Karpas-422 (cell line): ENCODE data around the gene ZNF157. TPM values are rescaled to one million over a fixed set of nuclear protein-coding genes. Genes with fewer than 3 reads are reported as not detected.
"Not testable (repeated sequence)": the region's sequence is repeated elsewhere in the genome, so short reads cannot be mapped to it uniquely, and the experiment has no call there.

Experiments used
- DNase-seq: peaks from one replicate; pipeline ENCODE4 v3.0.0-alpha.2; 2015
- H2AFZ ChIP-seq: fragments of 200-600 bp; sonication (generic); 2 replicates; pipeline ENCODE4 v1.6.1; 2014; ENCODE audit warnings: antibody characterized with exemption, low read length, mixed read lengths
- H3K27ac ChIP-seq: fragments of 200-600 bp; sonication (generic); 2 replicates; pipeline ENCODE4 v1.5.1; 2014; ENCODE audit warnings: mild to moderate bottlenecking, low read length, moderate library complexity
- H3K27me3 ChIP-seq: fragments of 200-600 bp; sonication (generic); 2 replicates; pipeline ENCODE4 v1.6.1; 2014; ENCODE audit warnings: low read length, mixed read lengths
- H3K36me3 ChIP-seq: fragments of 200-600 bp; sonication (generic); 2 replicates; pipeline ENCODE4 v1.6.1; 2014; ENCODE audit warnings: low read length, mixed read lengths; ENCODE audit not compliant: insufficient read depth
- H3K4me1 ChIP-seq: fragments of 200-600 bp; sonication (generic); 2 replicates; pipeline ENCODE4 v1.6.1; 2014; ENCODE audit warnings: mild to moderate bottlenecking, low read length, mixed read lengths
- H3K4me2 ChIP-seq: fragments of 200-600 bp; sonication (generic); 2 replicates; pipeline ENCODE4 v1.6.1; 2014; ENCODE audit warnings: low read length, low read depth, mild to moderate bottlenecking; ENCODE audit not compliant: poor library complexity, severe bottlenecking
- H3K4me3 ChIP-seq: fragments of 200-600 bp; sonication (generic); 2 replicates; pipeline ENCODE4 v1.5.1; 2014; ENCODE audit warnings: mild to moderate bottlenecking, antibody characterized with exemption, low read length, mixed read lengths
- H3K79me2 ChIP-seq: fragments of 200-600 bp; sonication (generic); 2 replicates; pipeline ENCODE4 v1.6.1; 2014; ENCODE audit warnings: mild to moderate bottlenecking, low read length, mixed read lengths
- H3K9ac ChIP-seq: fragments of 200-600 bp; sonication (generic); 2 replicates; pipeline ENCODE4 v1.6.0; 2014; ENCODE audit warnings: low read length
- H3K9me2 ChIP-seq: fragments of 200-600 bp; sonication (generic), shearing (Covaris generic); replicated peaks from 2 replicates; pipeline ENCODE4 v1.6.0; 2014; ENCODE audit warnings: mild to moderate bottlenecking, low read length, moderate library complexity; ENCODE audit not compliant: insufficient read depth
- H3K9me3 ChIP-seq: fragments of 300-700, 200-600 bp; sonication (generic); 2 replicates; pipeline ENCODE4 v1.6.1; 2014; ENCODE audit warnings: low read length, mixed read lengths
- H4K20me1 ChIP-seq: fragments of 200-600 bp; sonication (generic); 2 replicates; pipeline ENCODE4 v1.6.1; 2014; ENCODE audit warnings: mild to moderate bottlenecking, antibody characterized with exemption, low read length, low read depth; ENCODE audit not compliant: insufficient read depth
- total RNA-seq: library from RNA; depleted of rRNA; stranded (reverse); fragments of >200 nt; shearing (Covaris generic); gene quantifications from 2 replicates; pipeline ENCODE4 v1.2.3, GENCODE V29; 2014; ENCODE audit warnings: low replicate concordance

Gene ZNF157
- total RNA-seq, 1 experiment from 2014 or later = 0.52 TPM

DNA sequence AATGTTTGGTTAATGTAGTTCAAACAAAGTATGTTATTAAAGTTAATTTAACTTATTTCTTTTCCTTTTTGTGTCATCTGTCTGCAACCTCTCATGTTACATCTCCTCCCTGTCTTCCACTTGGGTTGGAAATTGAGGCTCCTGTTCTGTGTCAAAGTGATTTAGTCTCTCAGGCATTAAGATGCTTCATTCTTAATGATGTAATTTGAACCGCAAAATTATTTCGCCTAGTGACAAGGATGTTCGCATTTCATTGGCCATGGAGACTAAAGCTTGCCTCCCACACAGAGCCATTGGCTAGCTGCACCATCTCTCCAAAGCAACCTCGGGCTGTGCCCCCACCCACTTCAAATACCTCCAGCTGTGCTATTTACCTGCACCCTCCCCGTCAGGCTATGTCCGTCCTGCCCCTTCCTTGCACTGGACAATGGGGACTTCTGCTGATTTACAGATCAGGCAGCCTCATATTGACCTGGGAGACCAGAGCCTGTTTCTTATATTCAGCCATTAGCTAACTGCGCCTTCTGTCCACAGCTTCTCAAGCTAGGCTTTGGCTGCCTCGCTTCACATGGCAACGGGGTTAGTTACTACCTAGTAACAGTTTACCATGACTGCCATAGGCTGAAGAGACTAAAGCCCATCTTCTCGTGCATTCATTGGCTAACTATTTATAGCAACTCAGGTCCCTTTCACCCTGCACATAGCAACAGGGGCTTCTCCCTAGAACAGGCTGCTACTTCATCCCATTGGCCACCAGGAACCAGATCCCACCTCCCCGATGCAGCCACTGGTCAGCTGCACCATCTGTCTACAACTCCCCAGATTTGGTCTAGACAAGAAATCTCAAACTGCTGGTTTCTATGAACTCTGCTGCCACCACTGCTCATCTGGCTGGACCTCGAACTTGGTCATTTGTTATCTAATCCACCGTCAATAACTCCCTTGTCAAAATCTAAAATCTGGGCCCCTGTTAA is 8.6 kb upstream of the ZNF157 start:
- Histone ChIP-seq H3K9me3 (no peaks in the 10 kb centered on the region), H3K4me2 (peak overlapping the region; percentile 64), H4K20me1 (no peaks in the 10 kb centered on the region), H3K36me3 (no peaks in the 10 kb centered on the region), H3K9me2 (no peaks in the 10 kb centered on the region), H3K79me2 (no peaks in the 10 kb centered on the region), H3K4me3 (peak overlapping the region; percentile 60; the same call in 1 of the 2 replicates), H2AFZ (no peak overlapping the region), H3K27ac (peak overlapping the region; percentile 86), H3K27me3 (no peaks in the 10 kb centered on the region), H3K9ac (peak overlapping the region; percentile 66), H3K4me1 (peaks cover 25% of the 10 kb centered on the region)
- peak; percentile 95 for DNase-seq

DNA sequence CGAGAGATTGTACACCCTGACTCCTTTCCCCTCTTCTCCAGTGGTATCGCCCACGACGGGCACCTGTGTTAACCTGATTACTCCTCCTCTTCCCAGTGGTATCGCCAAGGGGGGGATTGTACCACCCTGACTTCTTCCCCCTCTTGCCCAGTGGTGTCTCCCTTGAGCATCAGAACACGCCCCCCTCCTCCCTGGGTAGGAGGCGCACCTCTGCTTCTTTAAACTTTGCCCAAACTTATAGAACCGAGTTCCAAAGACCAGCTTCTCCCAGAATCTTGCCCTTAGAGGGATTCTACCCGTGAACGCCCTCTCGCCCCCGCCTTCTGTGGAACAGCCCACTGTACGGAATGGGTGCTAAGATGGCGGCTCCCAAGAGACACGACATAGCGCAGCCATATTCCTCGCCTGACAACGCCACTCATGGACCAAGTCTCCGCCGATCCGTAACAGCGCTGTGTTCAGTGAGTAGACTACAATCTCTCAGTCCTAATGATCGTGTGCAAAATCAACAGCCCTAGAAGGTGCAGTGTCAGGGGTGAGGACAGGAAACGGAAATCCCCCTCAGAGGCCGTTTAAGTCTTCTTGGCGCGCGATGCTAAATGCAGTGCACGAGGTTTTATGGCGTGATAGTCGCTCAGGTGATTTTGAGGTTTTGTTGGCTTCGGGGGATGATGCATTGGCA is 4.2 kb upstream of the ZNF157 start:
- Histone ChIP-seq H2AFZ (peak overlapping the region; percentile 65; the same call in 1 of the 2 replicates), H3K9ac (peak overlapping the region; percentile 65), H3K4me2 (peak overlapping the region; percentile 60)

DNA sequence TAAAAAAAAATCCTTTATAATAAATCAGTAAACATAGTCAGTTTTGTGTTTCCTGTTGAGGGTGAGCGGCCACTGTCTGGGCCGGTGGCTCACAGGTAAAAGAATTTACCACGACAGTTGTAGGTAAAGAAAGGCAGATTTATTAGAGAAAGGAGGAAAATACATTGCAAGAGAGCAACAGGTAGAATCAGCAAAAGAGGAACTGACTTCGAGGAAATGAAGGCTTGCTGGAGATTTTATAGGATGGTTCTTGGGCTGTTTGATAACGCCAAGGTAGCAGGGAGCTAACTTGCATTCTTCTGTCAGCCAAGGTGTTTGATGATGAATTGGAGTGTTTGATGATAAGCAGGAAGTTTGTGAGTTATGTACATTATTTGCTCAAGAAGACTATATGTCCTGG is 2.8 kb downstream of the ZNF157 start:
- Histone ChIP-seq H3K9me2 (no peaks in the 10 kb centered on the region), H3K9ac (no peak overlapping the region), H3K79me2 (no peaks in the 10 kb centered on the region), H3K4me2 (no peak overlapping the region), H3K27ac (no peak overlapping the region), H3K9me3 (no peaks in the 10 kb centered on the region), H4K20me1 (no peaks in the 10 kb centered on the region), H3K4me1 (no peaks in the 10 kb centered on the region), H2AFZ (no peak overlapping the region), H3K4me3 (no peak overlapping the region), H3K27me3 (no peaks in the 10 kb centered on the region), H3K36me3 (no peaks in the 10 kb centered on the region)
- no peak for DNase-seq

More for the DNA sequence above, 4.2 kb upstream of the ZNF157 start:
- H3K36me3 ChIP-seq = no peaks in the 10 kb centered on the region
- DNase-seq = peak; percentile 92
- H3K9me2 ChIP-seq = no peaks in the 10 kb centered on the region
- peak overlapping the region; percentile 42; the same call in 1 of the 2 replicates for H3K27ac ChIP-seq
- H3K4me1 ChIP-seq = peaks cover 19% of the 10 kb centered on the region
- no peaks in the 10 kb centered on the region for H3K9me3 ChIP-seq
- H3K79me2 ChIP-seq = no peaks in the 10 kb centered on the region
- H4K20me1 ChIP-seq = no peaks in the 10 kb centered on the region
- H3K4me3 ChIP-seq = peak overlapping the region; percentile 62
- no peaks in the 10 kb centered on the region for H3K27me3 ChIP-seq

DNA sequence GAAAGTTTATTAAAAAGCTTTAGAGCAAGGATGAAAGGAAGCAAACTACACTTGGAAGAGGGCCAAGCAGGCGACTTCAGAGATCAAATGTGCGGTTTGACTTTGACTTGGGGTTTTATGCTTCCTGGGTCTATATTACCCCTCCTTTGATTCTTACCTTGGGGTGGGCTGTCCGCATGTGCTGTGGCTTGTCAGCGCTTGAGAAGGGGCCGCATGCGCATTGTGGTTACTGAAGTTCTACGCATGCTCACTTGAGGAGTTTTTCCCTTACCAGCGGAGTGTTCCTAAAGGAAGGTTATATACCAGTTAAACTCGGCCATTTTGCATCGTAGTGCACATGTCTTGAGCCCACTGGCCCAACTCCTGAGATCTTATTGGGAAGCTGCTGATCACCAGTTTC is 9.9 kb downstream of the ZNF157 start:
- Histone ChIP-seq H3K4me1 (0 out of 2 replicates have a peak, but pooled peaks cover 3% of the 10 kb centered on the region), H3K9me2 (no peaks in the 10 kb centered on the region), H4K20me1 (no peaks in the 10 kb centered on the region), H3K4me2 (no peak overlapping the region), H3K27ac (no peak overlapping the region), H3K9me3 (no peaks in the 10 kb centered on the region), H2AFZ (no peak overlapping the region), H3K79me2 (no peaks in the 10 kb centered on the region), H3K27me3 (no peaks in the 10 kb centered on the region), H3K36me3 (no peaks in the 10 kb centered on the region), H3K4me3 (no peak overlapping the region), H3K9ac (no peak overlapping the region)
- DNase-seq = no peak

DNA sequence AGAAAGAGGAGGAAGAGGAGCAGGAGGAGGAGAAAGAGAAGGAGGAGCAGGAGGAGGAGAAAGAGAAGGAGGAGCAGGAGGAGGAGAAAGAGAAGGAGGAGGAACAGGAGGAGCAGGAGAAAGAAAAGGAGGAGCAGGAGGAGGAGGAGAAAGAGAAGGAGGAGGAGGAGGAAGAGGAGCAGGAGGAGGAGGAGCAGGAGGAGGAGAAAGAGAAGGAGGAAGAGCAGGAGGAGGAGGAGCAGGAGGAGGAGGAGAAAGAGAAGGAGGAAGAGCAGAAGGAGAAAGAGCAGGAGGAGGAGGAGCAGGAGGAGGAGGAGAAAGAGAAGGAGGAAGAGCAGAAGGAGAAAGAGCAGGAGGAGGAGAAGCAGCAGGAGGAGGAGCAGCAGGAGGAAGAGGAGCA is 10.5 kb downstream of the ZNF157 start:
- H3K27ac ChIP-seq, H3K36me3 ChIP-seq, H3K4me1 ChIP-seq, H3K4me2 ChIP-seq, H3K9me3 ChIP-seq, H3K9ac ChIP-seq, DNase-seq, H3K27me3 ChIP-seq, H3K4me3 ChIP-seq, H3K79me2 ChIP-seq, H2AFZ ChIP-seq, H3K9me2 ChIP-seq, H4K20me1 ChIP-seq: not testable (repeated sequence)

DNA sequence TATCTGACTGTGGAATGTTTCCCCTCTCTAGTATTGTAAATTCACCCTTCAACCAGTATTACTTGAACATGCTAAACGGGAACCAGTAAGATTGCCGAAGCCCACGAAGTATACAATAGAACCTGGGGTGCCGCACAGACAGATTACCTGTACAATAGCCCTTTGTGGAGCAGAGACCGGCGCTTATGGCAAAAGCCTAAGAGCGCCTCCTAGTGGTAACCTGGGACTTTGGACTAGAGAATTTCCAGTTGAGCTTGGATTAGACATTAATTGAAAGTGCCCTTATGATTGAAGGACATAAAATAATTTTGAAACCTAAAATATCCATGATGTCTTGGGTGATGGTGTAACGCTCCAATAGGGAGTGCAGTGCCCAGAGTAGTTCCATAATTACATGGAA is 14.1 kb downstream of the ZNF157 start:
- Histone ChIP-seq H3K27ac (no peak overlapping the region), H3K4me2 (no peak overlapping the region), H3K9me2 (no peaks in the 10 kb centered on the region), H3K9me3 (no peaks in the 10 kb centered on the region), H3K27me3 (no peaks in the 10 kb centered on the region), H3K36me3 (no peaks in the 10 kb centered on the region), H2AFZ (no peak overlapping the region), H3K79me2 (no peaks in the 10 kb centered on the region), H4K20me1 (no peaks in the 10 kb centered on the region), H3K9ac (no peak overlapping the region), H3K4me3 (no peak overlapping the region), H3K4me1 (0 out of 2 replicates have a peak, but pooled peaks cover 3% of the 10 kb centered on the region)
- DNase-seq = peak; percentile 91

DNA sequence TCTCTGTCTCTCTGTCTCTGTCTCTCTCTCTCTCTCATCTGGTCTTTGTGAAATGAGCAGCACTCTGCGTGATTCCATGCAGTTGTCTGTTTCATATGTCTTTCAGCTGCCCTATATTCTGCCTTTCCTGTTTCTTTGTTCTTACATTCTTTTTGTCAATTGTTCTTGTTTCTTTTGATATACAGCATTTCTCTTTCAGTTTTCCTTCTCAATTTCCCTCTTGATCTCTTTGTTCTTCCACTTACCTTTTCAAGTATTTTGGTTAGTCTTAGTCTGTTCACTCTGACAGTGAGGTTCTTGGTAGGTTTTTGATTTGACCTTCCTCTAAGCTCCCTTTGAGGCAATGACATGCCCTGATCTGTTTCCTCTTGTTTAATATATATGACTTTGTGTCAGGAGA is 20.4 kb downstream of the ZNF157 start:
- H3K27ac ChIP-seq = no peak overlapping the region
- H4K20me1 ChIP-seq = no peaks in the 10 kb centered on the region
- no peak overlapping the region for H3K9ac ChIP-seq
- no peaks in the 10 kb centered on the region for H3K9me2 ChIP-seq
- no peak overlapping the region for H3K4me3 ChIP-seq
- H3K36me3 ChIP-seq = no peaks in the 10 kb centered on the region
- no peak overlapping the region for H2AFZ ChIP-seq
- H3K9me3 ChIP-seq = no peaks in the 10 kb centered on the region
- DNase-seq = no peak
- H3K4me1 ChIP-seq = no peaks in the 10 kb centered on the region
- no peaks in the 10 kb centered on the region for H3K79me2 ChIP-seq
- H3K4me2 ChIP-seq = no peak overlapping the region
- H3K27me3 ChIP-seq = no peaks in the 10 kb centered on the region

DNA sequence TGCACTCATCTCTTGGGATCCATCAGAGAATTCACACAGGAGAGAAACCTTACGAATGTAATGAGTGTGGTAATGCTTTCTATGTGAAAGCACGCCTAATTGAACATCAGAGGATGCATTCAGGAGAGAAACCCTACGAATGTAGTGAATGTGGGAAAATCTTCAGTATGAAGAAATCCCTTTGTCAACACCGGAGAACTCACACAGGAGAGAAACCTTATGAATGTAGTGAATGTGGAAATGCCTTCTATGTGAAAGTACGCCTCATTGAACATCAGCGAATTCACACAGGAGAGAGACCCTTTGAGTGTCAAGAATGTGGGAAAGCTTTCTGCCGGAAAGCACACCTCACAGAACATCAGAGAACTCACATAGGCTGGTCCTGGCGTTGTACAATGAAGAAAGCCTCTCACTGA is 42.8 kb downstream of the ZNF157 start:
- H3K79me2 ChIP-seq = no peaks in the 10 kb centered on the region
- H3K4me2 ChIP-seq = no peak overlapping the region
- DNase-seq = no peak
- no peak overlapping the region for H3K4me3 ChIP-seq
- no peaks in the 10 kb centered on the region for H3K9me2 ChIP-seq
- H3K36me3 ChIP-seq = no peaks in the 10 kb centered on the region
- peaks cover 40% of the 10 kb centered on the region for H3K9me3 ChIP-seq
- H3K9ac ChIP-seq = no peak overlapping the region
- H3K27ac ChIP-seq = no peak overlapping the region
- no peak overlapping the region for H2AFZ ChIP-seq
- H3K27me3 ChIP-seq = no peaks in the 10 kb centered on the region
- no peaks in the 10 kb centered on the region for H3K4me1 ChIP-seq
- no peaks in the 10 kb centered on the region for H4K20me1 ChIP-seq
